GM13977 (cell line): ENCODE measurements around the gene DMP1.

Experiments used
- DNase-seq: peaks from one replicate; pipeline ENCODE4 v3.0.0; 2012; ENCODE audit warnings: low spot score
- CTCF ChIP-seq: IDR thresholded peaks from 2 replicates; pipeline ENCODE4 v1.5.1; 2012; ENCODE audit warnings: mild to moderate bottlenecking, control low read depth; ENCODE audit not compliant: insufficient read depth; ENCODE audit errors: extremely low read depth, missing control alignments
- in situ Hi-C: fragments of 300-500 bp; cut with MboI; formaldehyde crosslinking; loops from one replicate; pipeline ENCODE4 v1.12.0; 2022; ENCODE audit warnings: low sequenced_read_pairs, low pct_unique_long_range_greater_than_20kb, mixed read lengths, inconsistent platforms; ENCODE audit not compliant: unreplicated experiment

DMP1 gene

GRCh38 chr4:87620491-87620890, 29.6 kb upstream of the DMP1 start:
- DNase-seq, result no peak
- in situ Hi-C loops, result no loop called here
- TF ChIP-seq CTCF, result no peak

GRCh38 chr4:87622303-87622702, 27.8 kb upstream of the DMP1 start:
- TF ChIP-seq CTCF, result no peak
- DNase-seq, result no peak
- in situ Hi-C loops, result no loop called here

GRCh38 chr4:87624698-87625097, 25.4 kb upstream of the DMP1 start:
- no peak for TF ChIP-seq CTCF
- no peak for DNase-seq
- in situ Hi-C loops, result no loop called here

GRCh38 chr4:87631668-87632067, 18.4 kb upstream of the DMP1 start:
- in situ Hi-C loops, result no loop called here
- DNase-seq, result no peak
- TF ChIP-seq CTCF, result no peak

- no peak for TF ChIP-seq CTCF
- no peak for DNase-seq
- in situ Hi-C loops, result no loop called here
Observed at GRCh38 chr4:87632469-87632868, 17.6 kb upstream of the DMP1 start.

GRCh38 chr4:87633243-87633642, 16.8 kb upstream of the DMP1 start:
- in situ Hi-C loops, result no loop called here
- DNase-seq, result no peak
- TF ChIP-seq CTCF, result no peak

GRCh38 chr4:87644286-87644685, 5.8 kb upstream of the DMP1 start:
- in situ Hi-C loops, result no loop called here
- DNase-seq, result no peak
- TF ChIP-seq CTCF, result no peak
